ENCODE results near the gene GCH1. TPM values are rescaled to one million over a fixed set of nuclear protein-coding genes. Genes with fewer than 3 reads are reported as not detected.

Gene GCH1
- polyA plus RNA-seq, 3 donors: 7.5 to 10.5 (median 10.0) TPM

GRCh38 chr14:54837508-54838149 is 65.0 kb downstream of the GCH1 start:
- DNase-seq (ENCODE audit: extremely low read depth in 1 of 11, low read depth in 9 of 11, low spot score in 4 of 11): no peak

- DNase-seq (ENCODE audit: extremely low read depth in 1 of 11, low read depth in 9 of 11, low spot score in 4 of 11): no peak
Measured at GRCh38 chr14:54836231-54836630, 66.4 kb downstream of the GCH1 start.

GRCh38 chr14:54834727-54835126 is 67.9 kb downstream of the GCH1 start:
- no peak for DNase-seq (ENCODE audit: extremely low read depth in 1 of 11, low read depth in 9 of 11, low spot score in 4 of 11)

GRCh38 chr14:54834081-54834480 is 68.5 kb downstream of the GCH1 start:
- DNase-seq (ENCODE audit: extremely low read depth in 1 of 11, low read depth in 9 of 11, low spot score in 4 of 11): no peak

GRCh38 chr14:54830650-54831049 is 72.0 kb downstream of the GCH1 start:
- no peak for DNase-seq (ENCODE audit: extremely low read depth in 1 of 11, low read depth in 9 of 11, low spot score in 4 of 11)

GRCh38 chr14:54829486-54830224 is 73.0 kb downstream of the GCH1 start:
- no peak for DNase-seq (ENCODE audit: extremely low read depth in 1 of 11, low read depth in 9 of 11, low spot score in 4 of 11)

- DNase-seq (ENCODE audit: extremely low read depth in 1 of 11, low read depth in 9 of 11, low spot score in 4 of 11): no peak
Measured at GRCh38 chr14:54828037-54828436, 74.6 kb downstream of the GCH1 start.

GRCh38 chr14:54823757-54824549 is 78.7 kb downstream of the GCH1 start:
- DNase-seq (ENCODE audit: extremely low read depth in 1 of 11, low read depth in 9 of 11, low spot score in 4 of 11): no peak

GRCh38 chr14:54822685-54823084 is 79.9 kb downstream of the GCH1 start:
- DNase-seq (ENCODE audit: extremely low read depth in 1 of 11, low read depth in 9 of 11, low spot score in 4 of 11): no peak

- peak in 1 of 11 donors; percentile 42 for DNase-seq (ENCODE audit: extremely low read depth in 1 of 11, low read depth in 9 of 11, low spot score in 4 of 11)
Measured at GRCh38 chr14:54818201-54819133, 84.2 kb downstream of the GCH1 start.

GRCh38 chr14:54817506-54817905 is 85.1 kb downstream of the GCH1 start:
- no peak for DNase-seq (ENCODE audit: extremely low read depth in 1 of 11, low read depth in 9 of 11, low spot score in 4 of 11)

- no peak for DNase-seq (ENCODE audit: extremely low read depth in 1 of 11, low read depth in 9 of 11, low spot score in 4 of 11)
Measured at GRCh38 chr14:54816450-54816849, 86.2 kb downstream of the GCH1 start.

GRCh38 chr14:54815515-54815914 is 87.1 kb downstream of the GCH1 start:
- no peak for DNase-seq (ENCODE audit: extremely low read depth in 1 of 11, low read depth in 9 of 11, low spot score in 4 of 11)

- no peak for DNase-seq (ENCODE audit: extremely low read depth in 1 of 11, low read depth in 9 of 11, low spot score in 4 of 11)
Measured at GRCh38 chr14:54815016-54815415, 87.6 kb downstream of the GCH1 start.

GRCh38 chr14:54814076-54814475 is 88.5 kb downstream of the GCH1 start:
- no peak for DNase-seq (ENCODE audit: extremely low read depth in 1 of 11, low read depth in 9 of 11, low spot score in 4 of 11)

- DNase-seq (ENCODE audit: extremely low read depth in 1 of 11, low read depth in 9 of 11, low spot score in 4 of 11): no peak
Measured at GRCh38 chr14:54813081-54813480, 89.5 kb downstream of the GCH1 start.

- no peak for DNase-seq (ENCODE audit: extremely low read depth in 1 of 11, low read depth in 9 of 11, low spot score in 4 of 11)
Measured at GRCh38 chr14:54812617-54813016, 90.0 kb downstream of the GCH1 start.

- no peak for DNase-seq (ENCODE audit: extremely low read depth in 1 of 11, low read depth in 9 of 11, low spot score in 4 of 11)
Measured at GRCh38 chr14:54809767-54810166, 92.9 kb downstream of the GCH1 start.

Measured in renal cortex interstitium (tissue), 11 donors.